ENCODE results near the gene APP.

Gene APP

GRCh38 chr21:26194326-26194725 lies 23.8 kb upstream of the APP start:
- DNase-seq (ENCODE audit: insufficient read length, low spot score): no peak
- FAIRE-seq: no peak
- no peak for TF ChIP-seq CTCF (IDR thresholded peaks at IDR 0.05; ENCODE audit: insufficient read depth, missing control alignments)

GRCh38 chr21:26191609-26192008 lies 21.0 kb upstream of the APP start:
- no peak for DNase-seq (ENCODE audit: insufficient read length, low spot score)
- no peak for FAIRE-seq
- no peak for TF ChIP-seq CTCF (IDR thresholded peaks at IDR 0.05; ENCODE audit: insufficient read depth, missing control alignments)

- no peak for FAIRE-seq
Observed at GRCh38 chr21:26188422-26188821, 17.9 kb upstream of the APP start.

GRCh38 chr21:26185446-26185845 lies 14.9 kb upstream of the APP start:
- DNase-seq (ENCODE audit: insufficient read length, low spot score) (no peak), FAIRE-seq (no peak)
- no peak for TF ChIP-seq CTCF (IDR thresholded peaks at IDR 0.05; ENCODE audit: insufficient read depth, missing control alignments)

More at GRCh38 chr21:26188422-26188821, 17.9 kb upstream of the APP start:
- DNase-seq (ENCODE audit: insufficient read length, low spot score): no peak
- no peak for TF ChIP-seq CTCF (IDR thresholded peaks at IDR 0.05; ENCODE audit: insufficient read depth, missing control alignments)

- FAIRE-seq (no peak), DNase-seq (ENCODE audit: insufficient read length, low spot score) (no peak)
- no peak for TF ChIP-seq CTCF (IDR thresholded peaks at IDR 0.05; ENCODE audit: insufficient read depth, missing control alignments)
Observed at GRCh38 chr21:26185021-26185420, 14.5 kb upstream of the APP start.

GRCh38 chr21:26179501-26179900 lies 8.9 kb upstream of the APP start:
- DNase-seq (ENCODE audit: insufficient read length, low spot score): no peak
- TF ChIP-seq CTCF (IDR thresholded peaks at IDR 0.05; ENCODE audit: insufficient read depth, missing control alignments): no peak
- FAIRE-seq: no peak

GRCh38 chr21:26177746-26178426 lies 7.3 kb upstream of the APP start:
- TF ChIP-seq CTCF (IDR thresholded peaks at IDR 0.05; ENCODE audit: insufficient read depth, missing control alignments): no peak
- no peak for FAIRE-seq
- DNase-seq (ENCODE audit: insufficient read length, low spot score): no peak

Measured in D721Med (cell line).